HEK293T (cell line): Measurements from ENCODE around the gene ELAVL4.
"Not testable (repeated sequence)": the region's sequence is repeated elsewhere in the genome, so short reads cannot be mapped to it uniquely, and the experiment has no call there.

Source experiments
- CTCF ChIA-PET: fragments of 350-600 bp; formaldehyde crosslinking; extraction: SDS; loops from one replicate; lab custom pipeline; 2021; ENCODE audit warnings: antibody characterized with exemption, inconsistent platforms; lab: Yijun Ruan, JAX
- POLR2A ChIA-PET: fragments of 350-600 bp; formaldehyde crosslinking; extraction: SDS; loops from one replicate; lab custom pipeline; 2020; ENCODE audit warnings: antibody characterized with exemption, inconsistent platforms; lab: Yijun Ruan, JAX
- DNase-seq: peaks from one replicate; pipeline ENCODE4 v3.0.0; 2012; ENCODE audit warnings: mixed read lengths; ENCODE audit errors: extremely low spot score
- ARNT ChIP-seq: fragments of 450-650 bp; IDR thresholded peaks from 2 replicates; pipeline ENCODE4 v1.6.1; 2017; ENCODE audit warnings: mild to moderate bottlenecking
- BHLHE40 ChIP-seq: fragments of 450-650 bp; IDR thresholded peaks from 2 replicates; pipeline ENCODE4 v1.6.1; 2016; ENCODE audit warnings: mild to moderate bottlenecking, moderate library complexity, borderline replicate concordance
- CTBP1 ChIP-seq: fragments of 450-650 bp; IDR thresholded peaks from 2 replicates; pipeline ENCODE4 v1.6.1; 2016; ENCODE audit warnings: borderline replicate concordance
- ELF4 ChIP-seq: fragments of 450-650 bp; IDR thresholded peaks from 2 replicates; pipeline ENCODE4 v1.6.1; 2017; ENCODE audit warnings: antibody characterized with exemption
- FOXA1 ChIP-seq: fragments of 450-650 bp; IDR thresholded peaks from 2 replicates; pipeline ENCODE4 v1.6.1; 2016; ENCODE audit warnings: mild to moderate bottlenecking
- FOXK2 ChIP-seq: fragments of 450-650 bp; IDR thresholded peaks from 2 replicates; pipeline ENCODE4 v1.6.1; 2016; ENCODE audit warnings: mild to moderate bottlenecking
- FOXM1 ChIP-seq: fragments of 450-650 bp; IDR thresholded peaks from 2 replicates; pipeline ENCODE4 v1.6.1; 2017; ENCODE audit warnings: mild to moderate bottlenecking, borderline replicate concordance
- HDGF ChIP-seq: fragments of 450-650 bp; IDR thresholded peaks from 2 replicates; pipeline ENCODE4 v1.6.1; 2017; ENCODE audit warnings: antibody characterized with exemption, borderline replicate concordance
- L3MBTL2 ChIP-seq: fragments of 450-650 bp; conservative IDR thresholded peaks from 2 replicates; pipeline ENCODE4 v1.6.1; 2016; ENCODE audit warnings: mild to moderate bottlenecking
- LEF1 ChIP-seq: fragments of 450-650 bp; IDR thresholded peaks from 2 replicates; pipeline ENCODE4 v1.6.1; 2017; ENCODE audit warnings: mild to moderate bottlenecking, borderline replicate concordance
- NFRKB ChIP-seq: fragments of 450-650 bp; IDR thresholded peaks from 2 replicates; pipeline ENCODE4 v1.6.1; 2016; ENCODE audit warnings: mild to moderate bottlenecking, moderate library complexity
- SP1 ChIP-seq: fragments of 450-650 bp; IDR thresholded peaks from 2 replicates; pipeline ENCODE4 v1.6.1; 2017
- SUZ12 ChIP-seq: fragments of 450-650 bp; IDR thresholded peaks from 2 replicates; pipeline ENCODE4 v1.6.1; 2016; ENCODE audit warnings: mild to moderate bottlenecking
- TARDBP ChIP-seq: fragments of 450-650 bp; IDR thresholded peaks from 2 replicates; pipeline ENCODE4 v1.6.1; 2016
- ZNF384 ChIP-seq: fragments of 450-650 bp; IDR thresholded peaks from 2 replicates; pipeline ENCODE4 v1.6.1; 2016
- TF ChIP-seq, protein P1 (sequence below): fragments of 450-650 bp; IDR thresholded peaks from 2 replicates; pipeline ENCODE4 v1.6.1; 2016

ELAVL4 gene

DNA sequence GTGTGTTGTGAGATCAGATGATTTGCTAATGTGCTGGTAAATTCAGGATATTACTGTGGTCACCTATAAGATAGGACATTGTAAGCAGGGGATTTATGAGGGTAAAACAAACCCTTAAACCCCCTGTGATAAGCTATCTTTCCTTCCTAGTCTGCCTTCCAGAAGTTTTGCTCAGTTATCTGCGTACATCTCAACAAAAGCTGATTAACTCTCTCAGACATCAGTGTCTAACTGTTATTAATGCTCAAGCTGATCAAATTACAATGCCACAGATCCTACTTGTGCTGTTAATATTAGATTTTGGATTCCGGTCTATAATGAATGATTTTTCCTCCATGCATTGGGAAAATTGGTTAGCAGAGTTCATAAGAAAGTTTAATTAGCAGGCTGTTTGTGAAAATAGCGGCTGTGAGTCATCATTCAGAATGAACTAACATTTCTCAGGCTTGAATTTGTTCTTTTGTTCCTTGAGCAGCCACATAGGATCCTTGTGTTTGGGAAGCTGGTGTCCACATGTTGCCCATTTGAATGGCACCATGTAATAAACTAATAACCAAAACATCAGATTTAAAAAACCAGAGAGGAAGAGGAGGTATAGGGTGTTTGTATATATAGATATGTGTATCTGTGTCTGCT lies 48.7 kb downstream of the ELAVL4 start:
- ChIA-PET CTCF (interaction anchor here (0.6 kb wide), 1 partner anchor 187 kb away, joined by 3 read pairs; no protein-coding TSS in a partner anchor), POLR2A (no interaction called here)
- no peak for DNase-seq
- TF ChIP-seq LEF1: no peak
- no peak for TF ChIP-seq BHLHE40
- no peak for TF ChIP-seq CTBP1
- TF ChIP-seq L3MBTL2: no peak

DNA sequence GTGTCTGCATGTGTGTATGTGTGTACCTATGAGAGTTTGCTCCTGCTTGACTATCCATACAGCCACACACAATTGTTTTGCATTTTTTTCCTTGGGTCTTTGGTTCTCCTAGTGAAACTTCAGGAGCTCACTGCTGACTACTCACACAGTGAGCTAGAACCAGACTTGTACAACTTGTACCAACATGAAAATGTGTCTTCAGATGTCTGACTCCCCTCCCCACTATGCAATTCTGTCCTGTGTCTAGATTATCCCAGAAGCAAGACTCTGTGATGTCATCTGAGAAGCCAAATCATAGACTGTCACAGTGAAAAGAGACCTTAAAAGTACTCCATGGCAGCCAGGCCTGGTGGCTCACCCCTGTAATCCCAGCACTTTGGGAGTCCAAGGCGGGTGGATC lies 49.7 kb downstream of the ELAVL4 start:
- ChIA-PET POLR2A (no interaction called here), CTCF (interaction anchor here (0.6 kb wide), 1 partner anchor 187 kb away, joined by 3 read pairs; no protein-coding TSS in a partner anchor)
- DNase-seq: no peak
- no peak for TF ChIP-seq CTBP1

DNA sequence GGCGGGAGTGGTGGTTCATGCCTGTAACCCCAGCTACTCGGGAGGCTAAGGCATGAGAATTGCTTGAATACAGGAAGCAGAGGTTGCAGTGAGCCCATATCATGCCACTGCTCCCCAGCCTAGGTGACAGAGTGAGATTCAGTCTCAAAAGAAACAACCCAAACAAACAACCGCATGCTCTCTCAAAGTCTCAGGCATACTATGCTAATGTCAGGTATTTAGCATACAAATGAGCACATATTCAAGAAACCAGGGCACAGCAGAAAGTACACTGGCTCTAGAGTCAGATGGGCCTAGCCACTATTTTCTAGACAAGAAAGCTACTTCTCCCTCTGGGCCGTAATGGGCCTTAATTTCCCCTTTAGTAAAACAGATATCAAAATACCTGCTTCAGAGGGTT lies 55.0 kb downstream of the ELAVL4 start:
- TF ChIP-seq SP1 (no peak), TARDBP (no peak), LEF1 (no peak), ZNF384 (no peak), BHLHE40 (no peak), ARNT (no peak), FOXM1 (no peak), CTBP1 (no peak), ELF4 (no peak), L3MBTL2 (no peak), NFRKB (no peak), HDGF (no peak)
- TF ChIP-seq, protein P1, sequence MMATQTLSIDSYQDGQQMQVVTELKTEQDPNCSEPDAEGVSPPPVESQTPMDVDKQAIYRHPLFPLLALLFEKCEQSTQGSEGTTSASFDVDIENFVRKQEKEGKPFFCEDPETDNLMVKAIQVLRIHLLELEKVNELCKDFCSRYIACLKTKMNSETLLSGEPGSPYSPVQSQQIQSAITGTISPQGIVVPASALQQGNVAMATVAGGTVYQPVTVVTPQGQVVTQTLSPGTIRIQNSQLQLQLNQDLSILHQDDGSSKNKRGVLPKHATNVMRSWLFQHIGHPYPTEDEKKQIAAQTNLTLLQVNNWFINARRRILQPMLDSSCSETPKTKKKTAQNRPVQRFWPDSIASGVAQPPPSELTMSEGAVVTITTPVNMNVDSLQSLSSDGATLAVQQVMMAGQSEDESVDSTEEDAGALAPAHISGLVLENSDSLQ: no peak
- CTCF ChIA-PET: no interaction called here
- DNase-seq: no peak
- POLR2A ChIA-PET: no interaction called here

DNA sequence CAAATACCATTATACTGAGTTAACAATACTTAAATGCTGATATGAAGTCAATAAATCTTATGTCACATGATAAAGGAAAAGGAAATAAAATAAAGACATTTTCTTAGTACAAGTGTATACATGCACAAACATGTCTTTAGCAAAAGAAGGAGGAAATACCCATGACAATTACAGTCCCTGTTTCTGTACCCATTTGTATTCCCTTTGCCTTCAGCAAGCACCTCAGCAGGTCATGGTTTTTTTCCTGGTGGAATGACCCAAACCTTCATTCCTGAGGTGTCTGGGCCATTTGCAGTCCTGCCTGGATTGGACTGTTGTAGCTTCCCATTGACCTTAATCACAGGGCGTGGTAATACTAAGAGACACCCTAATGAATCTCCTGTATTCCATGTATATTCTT lies 57.6 kb downstream of the ELAVL4 start:
- DNase-seq, POLR2A ChIA-PET, CTCF ChIA-PET: not testable (repeated sequence)

DNA sequence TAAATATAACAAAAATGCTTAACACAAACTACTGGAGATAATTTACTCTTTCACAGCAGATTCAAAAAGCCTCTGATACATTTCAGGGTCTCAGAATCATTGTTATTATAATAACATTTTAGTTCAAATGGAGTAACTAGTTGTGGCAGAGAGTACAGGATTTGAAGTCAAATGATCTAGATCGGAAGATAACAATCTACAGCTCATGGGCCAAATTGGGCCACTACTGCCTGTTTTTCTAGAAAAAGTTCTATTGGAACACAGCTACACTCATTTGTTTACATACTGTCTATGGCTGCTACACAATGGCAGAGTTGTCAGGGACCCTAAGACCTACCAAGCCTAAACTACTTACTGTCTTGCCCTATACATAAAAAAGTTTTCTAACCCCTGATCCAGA lies 63.6 kb downstream of the ELAVL4 start:
- no peak for DNase-seq
- TF ChIP-seq L3MBTL2: no peak
- TF ChIP-seq BHLHE40: no peak
- no peak for TF ChIP-seq ARNT
- no peak for TF ChIP-seq LEF1
- TF ChIP-seq TARDBP: no peak
- no peak for TF ChIP-seq CTBP1
- TF ChIP-seq HDGF: no peak
- TF ChIP-seq, protein P1: no peak
- TF ChIP-seq ZNF384: no peak
- TF ChIP-seq SUZ12: no peak
- no peak for TF ChIP-seq ELF4
- no peak for TF ChIP-seq NFRKB
- TF ChIP-seq FOXM1: no peak
- no peak for TF ChIP-seq FOXK2
- TF ChIP-seq FOXA1: no peak
- TF ChIP-seq SP1: no peak
- POLR2A ChIA-PET: no interaction called here
- CTCF ChIA-PET: no interaction called here

DNA sequence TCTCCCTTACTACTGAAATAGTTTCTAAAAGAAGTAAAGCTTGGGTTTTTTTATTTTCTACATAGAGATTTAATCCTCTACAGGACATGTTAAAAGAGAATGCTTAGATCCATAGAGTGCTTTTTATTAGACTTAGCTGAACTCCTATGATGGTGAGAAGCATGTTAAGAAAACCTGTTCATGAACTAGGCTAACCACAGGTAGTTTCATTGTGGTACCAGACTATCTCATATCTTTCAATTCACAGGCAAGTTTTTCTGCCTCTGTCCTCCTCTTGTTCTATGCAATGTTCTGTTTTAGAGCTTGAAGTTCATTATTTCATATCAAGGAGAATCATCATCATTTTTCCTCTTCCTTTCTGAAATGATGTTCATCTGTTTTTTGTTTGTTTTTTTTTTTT lies 65.4 kb downstream of the ELAVL4 start:
- ChIA-PET POLR2A (no interaction called here), CTCF (no interaction called here)
- DNase-seq: no peak
- TF ChIP-seq TARDBP: no peak
- TF ChIP-seq SP1: no peak
- no peak for TF ChIP-seq FOXK2
- no peak for TF ChIP-seq NFRKB
- TF ChIP-seq ELF4: no peak
- TF ChIP-seq HDGF: no peak
- no peak for TF ChIP-seq ARNT
- no peak for TF ChIP-seq SUZ12
- no peak for TF ChIP-seq L3MBTL2
- TF ChIP-seq, protein P1: no peak
- no peak for TF ChIP-seq FOXA1
- no peak for TF ChIP-seq LEF1
- TF ChIP-seq FOXM1: no peak
- no peak for TF ChIP-seq BHLHE40
- no peak for TF ChIP-seq CTBP1
